Transverse colon (tissue), 3 donors: ENCODE data around the gene RABGAP1L.

Source experiments
- POLR2A ChIP-seq: fragments of 450-650 bp; IDR thresholded peaks from one replicate; pipeline ENCODE4 v1.6.1; 2016; ENCODE audit warnings: antibody characterized with exemption, mild to moderate bottlenecking, moderate library complexity
- TF ChIP-seq, protein P1 (sequence below), 5 experiments: fragments of 200-600 bp in 3 of 5; fragments of 450-650 bp in 2 of 5; sonication (generic) in 3 of 5; IDR thresholded peaks; 1 replicate in 2 of 5; 2 replicates in 3 of 5; pipeline ENCODE4 v1.5.1; 2016 to 2017; ENCODE audit warnings: antibody characterized with exemption in 5 of 5, inconsistent platforms in 3 of 5, mild to moderate bottlenecking in 2 of 5, moderate library complexity in 1 of 5

DNA sequence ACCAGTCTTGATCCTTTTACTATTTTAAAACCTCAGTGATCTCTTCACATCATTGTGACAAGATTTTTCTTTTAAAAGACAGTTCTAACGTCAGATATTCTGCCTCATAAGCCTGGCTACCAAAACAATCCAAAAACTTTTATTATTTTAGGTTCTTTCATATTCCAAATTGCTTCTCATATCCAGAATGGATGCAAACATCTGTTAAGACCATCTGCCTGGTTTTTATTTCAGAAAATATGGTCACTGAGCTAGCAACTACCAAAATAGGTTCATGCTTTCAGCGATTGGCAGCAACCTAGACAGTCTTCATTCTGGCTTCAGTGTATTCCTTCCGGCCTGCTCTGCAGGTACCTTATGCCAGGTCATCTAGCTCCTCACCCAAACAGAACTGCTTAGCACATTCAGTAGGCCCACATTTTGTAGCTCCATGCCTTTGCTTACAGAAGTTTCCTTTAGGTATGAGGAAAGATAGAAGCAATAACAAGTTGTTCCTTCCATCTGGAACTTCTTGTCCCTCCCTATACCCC is 781.4 kb downstream of the RABGAP1L start:
- TF ChIP-seq, protein P1, sequence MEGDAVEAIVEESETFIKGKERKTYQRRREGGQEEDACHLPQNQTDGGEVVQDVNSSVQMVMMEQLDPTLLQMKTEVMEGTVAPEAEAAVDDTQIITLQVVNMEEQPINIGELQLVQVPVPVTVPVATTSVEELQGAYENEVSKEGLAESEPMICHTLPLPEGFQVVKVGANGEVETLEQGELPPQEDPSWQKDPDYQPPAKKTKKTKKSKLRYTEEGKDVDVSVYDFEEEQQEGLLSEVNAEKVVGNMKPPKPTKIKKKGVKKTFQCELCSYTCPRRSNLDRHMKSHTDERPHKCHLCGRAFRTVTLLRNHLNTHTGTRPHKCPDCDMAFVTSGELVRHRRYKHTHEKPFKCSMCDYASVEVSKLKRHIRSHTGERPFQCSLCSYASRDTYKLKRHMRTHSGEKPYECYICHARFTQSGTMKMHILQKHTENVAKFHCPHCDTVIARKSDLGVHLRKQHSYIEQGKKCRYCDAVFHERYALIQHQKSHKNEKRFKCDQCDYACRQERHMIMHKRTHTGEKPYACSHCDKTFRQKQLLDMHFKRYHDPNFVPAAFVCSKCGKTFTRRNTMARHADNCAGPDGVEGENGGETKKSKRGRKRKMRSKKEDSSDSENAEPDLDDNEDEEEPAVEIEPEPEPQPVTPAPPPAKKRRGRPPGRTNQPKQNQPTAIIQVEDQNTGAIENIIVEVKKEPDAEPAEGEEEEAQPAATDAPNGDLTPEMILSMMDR (IDR thresholded peaks at IDR 0.05), result no peak
- no peak for TF ChIP-seq POLR2A
